Stimulated activated CD8-positive, alpha-beta memory T cell treated with anti-CD3 and anti-CD28 coated beads, Interleukin-15, amount 100 ng/mL, for 1 hour (primary cell): ENCODE results near the gene TBX3.

Experiments used
- DNase-seq: peaks from one replicate; pipeline ENCODE4 v3.0.0-alpha.2; 2020; ENCODE audit warnings: low read depth

Gene TBX3

GRCh38 chr12:114627393-114627792 lies 56.6 kb downstream of the TBX3 start:
- DNase-seq: no peak

- DNase-seq: no peak
Observed at GRCh38 chr12:114625294-114625851, 58.6 kb downstream of the TBX3 start.

GRCh38 chr12:114623737-114624136 lies 60.2 kb downstream of the TBX3 start:
- DNase-seq: no peak
